SK-N-SH treated with all-trans-retinoic acid at 6 μM for 48 hours (cell line): ENCODE data around the gene RFX8.
A peak's percentile ranks its signal among the peaks of the same experiment; 100 is the strongest.

Experiments used
- ATAC-seq: fragments of 200-7000 bp; cut with Tn5 transposase; 3 replicates; pipeline ENCODE4 v1.9.1; 2020; ENCODE audit warnings: mild to moderate bottlenecking, moderate library complexity
- BACH2 ChIP-seq: fragments of 250-450 bp; sonication (Bioruptor Pico); IDR thresholded peaks from 2 replicates; pipeline ENCODE4 v1.9.0; 2021; ENCODE audit warnings: mild to moderate bottlenecking, borderline replicate concordance
- CREB5 ChIP-seq: fragments of 250-450 bp; sonication (Bioruptor Pico); IDR thresholded peaks from 2 replicates; pipeline ENCODE4 v1.5.1; 2020; ENCODE audit warnings: low read depth, mild to moderate bottlenecking, moderate library complexity
- CSRNP3 ChIP-seq: fragments of 250-450 bp; sonication (Bioruptor Pico); IDR thresholded peaks from 2 replicates; pipeline ENCODE4 v1.5.1; 2021; ENCODE audit warnings: mild to moderate bottlenecking, moderate library complexity
- GLIS3 ChIP-seq: fragments of 250-450 bp; sonication (Bioruptor Pico); IDR thresholded peaks from 2 replicates; pipeline ENCODE4 v1.5.0; 2020; ENCODE audit warnings: mild to moderate bottlenecking, moderate library complexity
- OSR1 ChIP-seq: fragments of 250-450 bp; sonication (Bioruptor Pico); IDR thresholded peaks from 2 replicates; pipeline ENCODE4 v1.8.0; 2022; ENCODE audit warnings: moderate library complexity, mild to moderate bottlenecking, inconsistent platforms
- PATZ1 ChIP-seq: fragments of 250-450 bp; sonication (Bioruptor Pico); IDR thresholded peaks from 2 replicates; pipeline ENCODE4 v1.8.0; 2020; ENCODE audit warnings: mild to moderate bottlenecking, moderate library complexity, borderline replicate concordance
- POU6F1 ChIP-seq: fragments of 250-450 bp; sonication (Bioruptor Pico); IDR thresholded peaks from 2 replicates; pipeline ENCODE4 v1.8.0; 2021; ENCODE audit warnings: low read depth, mild to moderate bottlenecking, moderate library complexity, borderline replicate concordance
- PPARA ChIP-seq: fragments of 250-450 bp; sonication (Bioruptor Pico); IDR thresholded peaks from 2 replicates; pipeline ENCODE4 v1.5.0; 2020; ENCODE audit warnings: mild to moderate bottlenecking, borderline replicate concordance
- RARB ChIP-seq: fragments of 250-450 bp; sonication (Bioruptor Pico); IDR thresholded peaks from 2 replicates; pipeline ENCODE4 v1.8.0; 2021; ENCODE audit warnings: mild to moderate bottlenecking, moderate library complexity
- SNAI2 ChIP-seq: fragments of 250-450 bp; sonication (Bioruptor Pico); IDR thresholded peaks from 2 replicates; pipeline ENCODE4 v1.5.0; 2020; ENCODE audit warnings: mild to moderate bottlenecking, moderate library complexity
- TCF4 ChIP-seq: fragments of 250-450 bp; sonication (Bioruptor Pico); IDR thresholded peaks from 2 replicates; pipeline ENCODE4 v1.8.0; 2021; ENCODE audit warnings: mild to moderate bottlenecking, moderate library complexity, borderline replicate concordance
- TOX ChIP-seq: fragments of 250-450 bp; sonication (Bioruptor Pico); IDR thresholded peaks from 2 replicates; pipeline ENCODE4 v1.8.0; 2021; ENCODE audit warnings: mild to moderate bottlenecking, moderate library complexity, borderline replicate concordance
- TSHZ2 ChIP-seq: fragments of 250-450 bp; sonication (Bioruptor Pico); IDR thresholded peaks from 2 replicates; pipeline ENCODE4 v1.5.0; 2020; ENCODE audit warnings: mild to moderate bottlenecking, moderate library complexity
- ZFP3 ChIP-seq: fragments of 250-450 bp; sonication (Bioruptor Pico); IDR thresholded peaks from 2 replicates; pipeline ENCODE4 v1.5.0; 2020; ENCODE audit warnings: mild to moderate bottlenecking, moderate library complexity
- ZFP30 ChIP-seq: fragments of 450-650 bp; formaldehyde crosslinking; IDR thresholded peaks from 2 replicates; pipeline ENCODE4 v1.5.0; 2022; ENCODE audit warnings: mild to moderate bottlenecking, moderate library complexity
- ZNF565 ChIP-seq: fragments of 450-650 bp; formaldehyde crosslinking; conservative IDR thresholded peaks from 2 replicates; pipeline ENCODE4 v1.5.0; 2020; ENCODE audit warnings: low read depth, mild to moderate bottlenecking, moderate library complexity
- ZNF70 ChIP-seq: fragments of 450-650 bp; formaldehyde crosslinking; IDR thresholded peaks from 2 replicates; pipeline ENCODE4 v1.5.0; 2020; ENCODE audit warnings: mild to moderate bottlenecking, moderate library complexity
- ZNF8 ChIP-seq: fragments of 450-650 bp; formaldehyde crosslinking; IDR thresholded peaks from 2 replicates; pipeline ENCODE4 v1.5.0; 2020; ENCODE audit warnings: mild to moderate bottlenecking, moderate library complexity

The RFX8 gene

GRCh38 chr2:101416609-101417008, 58.3 kb downstream of the RFX8 start:
- no peak for ATAC-seq
- no peak for TF ChIP-seq PPARA (CRISPR knock-in tag)
- TF ChIP-seq ZNF565 (CRISPR knock-in tag), result no peak
- TF ChIP-seq ZFP3 (CRISPR knock-in tag), result no peak
- no peak for TF ChIP-seq PATZ1 (CRISPR knock-in tag)
- no peak for TF ChIP-seq GLIS3 (CRISPR knock-in tag)
- TF ChIP-seq SNAI2 (CRISPR knock-in tag), result no peak
- TF ChIP-seq TOX (CRISPR knock-in tag), result no peak
- TF ChIP-seq ZNF8 (CRISPR knock-in tag), result no peak

GRCh38 chr2:101415884-101416283, 59.0 kb downstream of the RFX8 start:
- ATAC-seq, result no peak
- TF ChIP-seq ZFP3 (CRISPR knock-in tag) (0 out of 2 replicates have a peak, but pooled peaks have one; percentile 82), RARB (CRISPR knock-in tag) (no peak), SNAI2 (CRISPR knock-in tag) (no peak), ZNF70 (CRISPR knock-in tag) (no peak)

- no peak for ATAC-seq
- TF ChIP-seq TCF4 (CRISPR knock-in tag) (no peak), PPARA (CRISPR knock-in tag) (no peak), POU6F1 (CRISPR knock-in tag) (no peak), ZFP3 (CRISPR knock-in tag) (no peak), OSR1 (CRISPR knock-in tag) (no peak), PATZ1 (CRISPR knock-in tag) (no peak), SNAI2 (CRISPR knock-in tag) (no peak), CSRNP3 (no peak), ZNF565 (CRISPR knock-in tag) (no peak), CREB5 (CRISPR knock-in tag) (no peak), BACH2 (CRISPR knock-in tag) (no peak)
Observed at GRCh38 chr2:101415220-101415619, 59.7 kb downstream of the RFX8 start.

GRCh38 chr2:101412092-101412694, 62.7 kb downstream of the RFX8 start:
- ATAC-seq, result no peak
- no peak for TF ChIP-seq TSHZ2 (CRISPR knock-in tag)
- no peak for TF ChIP-seq PPARA (CRISPR knock-in tag)
- TF ChIP-seq OSR1 (CRISPR knock-in tag), result no peak
- TF ChIP-seq ZFP30, result no peak
- no peak for TF ChIP-seq TOX (CRISPR knock-in tag)
- TF ChIP-seq BACH2 (CRISPR knock-in tag), result no peak
- TF ChIP-seq POU6F1 (CRISPR knock-in tag), result no peak
- TF ChIP-seq, all 23 proteins: peak for 0
